GM21367 (cell line): ENCODE measurements around the gene SH2D3A.

ENCODE experiments used
- ATAC-seq: cut with Tn5 transposase; IDR thresholded peaks from one replicate; pipeline ENCODE4 v1.9.1; 2021; ENCODE audit not compliant: unreplicated experiment

The SH2D3A gene

GRCh38 chr19:6738787-6739389 is 28.3 kb downstream of the SH2D3A start:
- no peak for ATAC-seq

DNA sequence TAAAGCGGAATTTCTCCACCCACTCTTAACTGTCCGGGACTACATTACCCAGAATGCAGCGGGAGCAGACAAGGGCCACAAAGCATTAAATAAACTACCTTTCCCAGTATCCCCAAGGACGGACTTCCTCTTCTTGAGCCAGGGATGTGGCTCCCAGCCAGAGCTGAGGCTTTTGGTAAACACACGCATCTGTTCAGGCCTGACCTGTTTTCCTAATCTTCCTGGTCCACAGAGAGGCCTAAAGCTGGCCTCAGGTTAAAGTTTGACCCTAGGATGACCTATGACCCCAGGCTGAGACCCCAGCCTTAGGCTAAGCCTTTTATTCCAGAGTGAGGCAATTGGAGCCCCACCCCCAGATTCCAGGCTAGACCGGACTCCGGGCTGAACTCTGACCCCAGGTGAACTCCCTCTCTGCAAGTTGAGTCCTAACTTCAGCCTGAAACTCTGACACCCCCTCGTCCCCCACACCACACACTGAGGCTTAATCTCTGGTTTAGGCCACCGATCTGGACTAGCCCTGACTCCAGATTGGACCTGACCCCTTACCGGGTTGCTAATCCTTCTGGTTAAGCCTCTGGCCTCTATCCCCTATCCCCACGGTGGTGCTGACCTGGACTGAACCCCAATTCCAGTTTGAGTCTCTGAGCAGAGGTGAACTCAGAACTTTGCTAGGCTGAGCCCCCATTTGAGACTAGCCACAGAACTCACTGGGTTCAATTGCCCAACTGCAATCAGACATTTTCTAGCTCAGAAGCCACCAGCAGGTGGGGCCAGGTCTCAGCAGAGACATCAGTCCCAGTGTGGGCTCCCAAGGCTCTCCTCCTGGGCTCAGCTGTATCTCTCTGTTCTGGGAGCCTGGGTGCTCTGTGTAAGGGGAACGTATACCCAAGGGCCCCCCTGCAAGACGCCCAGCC is 29.1 kb downstream of the SH2D3A start:
- peak; percentile 3 for ATAC-seq

GRCh38 chr19:6737284-6737872 is 29.9 kb downstream of the SH2D3A start, which contains the start of gene GPR108:
Gene GPR108 (minus strand): TSS chr19:6737580. CDS start chr19:6737576, 4 bp downstream.
- ATAC-seq = peak; percentile 52

- no peak for ATAC-seq
Measured at GRCh38 chr19:6736917-6737283, 30.3 kb downstream of the SH2D3A start.

GRCh38 chr19:6736169-6736916 is 30.9 kb downstream of the SH2D3A start:
- no peak for ATAC-seq

- ATAC-seq = no peak
Measured at GRCh38 chr19:6735181-6735911, 31.9 kb downstream of the SH2D3A start.

GRCh38 chr19:6734096-6734696 is 33.0 kb downstream of the SH2D3A start:
- no peak for ATAC-seq

DNA sequence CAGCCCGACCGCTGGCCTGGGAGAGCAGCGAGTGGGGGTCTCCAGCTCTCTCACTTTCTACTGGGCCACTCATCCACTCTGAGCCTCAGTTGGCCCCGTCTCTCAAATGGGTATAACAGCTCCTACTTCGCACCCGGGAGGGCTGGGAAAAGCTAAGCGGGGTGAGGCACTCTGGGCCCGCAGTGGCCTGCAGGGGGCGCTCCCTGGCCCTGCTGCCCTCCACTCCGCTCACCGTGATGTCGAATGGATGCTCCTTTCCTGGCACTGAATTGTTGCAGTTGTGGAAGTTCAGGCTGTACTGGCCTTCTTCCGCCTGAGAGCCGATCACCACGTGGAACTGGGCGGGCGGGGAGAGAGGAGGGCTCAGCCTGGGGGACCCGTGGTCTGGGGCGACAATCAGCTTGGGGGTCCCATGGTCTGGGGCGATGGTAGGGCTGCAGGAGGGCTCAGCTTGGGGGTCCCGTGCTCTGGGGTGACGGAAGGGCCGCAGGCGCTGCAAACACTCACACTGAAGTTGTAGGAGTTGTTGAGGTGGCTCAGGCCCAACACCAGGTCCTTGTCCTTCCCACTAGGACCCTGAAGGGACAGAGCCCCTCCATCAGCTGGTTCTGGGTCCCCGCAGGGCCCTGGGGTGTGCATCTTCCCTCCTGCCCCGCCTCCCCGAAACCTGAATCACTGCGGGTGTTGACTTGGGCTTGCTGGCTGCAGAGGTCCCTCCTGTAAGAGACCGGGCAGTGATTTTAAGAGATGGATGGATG is 33.7 kb downstream of the SH2D3A start:
- ATAC-seq = no peak

- no peak for ATAC-seq
Measured at GRCh38 chr19:6732803-6733337, 34.4 kb downstream of the SH2D3A start.

DNA sequence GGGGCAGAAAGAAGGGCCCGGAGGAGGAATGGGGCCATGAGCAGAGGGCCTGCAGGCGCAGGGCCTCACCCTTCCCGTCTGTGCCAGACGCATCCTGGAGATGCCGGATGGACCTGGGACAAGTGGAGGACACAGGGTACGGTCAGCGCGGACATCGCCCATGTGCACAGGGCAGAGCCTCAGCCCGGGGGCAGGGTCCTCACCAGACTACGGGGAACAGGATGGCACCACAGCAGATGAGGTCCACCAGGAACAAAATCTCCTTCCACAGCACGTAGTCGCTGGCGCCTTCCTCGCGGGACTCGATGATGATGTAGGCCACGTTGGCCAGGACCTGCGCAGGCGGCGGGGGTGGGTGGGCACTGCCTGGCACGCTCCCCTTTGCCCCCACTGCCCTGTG is 35.4 kb downstream of the SH2D3A start:
- no peak for ATAC-seq

GRCh38 chr19:6730941-6731670 is 36.1 kb downstream of the SH2D3A start:
- ATAC-seq = no peak

DNA sequence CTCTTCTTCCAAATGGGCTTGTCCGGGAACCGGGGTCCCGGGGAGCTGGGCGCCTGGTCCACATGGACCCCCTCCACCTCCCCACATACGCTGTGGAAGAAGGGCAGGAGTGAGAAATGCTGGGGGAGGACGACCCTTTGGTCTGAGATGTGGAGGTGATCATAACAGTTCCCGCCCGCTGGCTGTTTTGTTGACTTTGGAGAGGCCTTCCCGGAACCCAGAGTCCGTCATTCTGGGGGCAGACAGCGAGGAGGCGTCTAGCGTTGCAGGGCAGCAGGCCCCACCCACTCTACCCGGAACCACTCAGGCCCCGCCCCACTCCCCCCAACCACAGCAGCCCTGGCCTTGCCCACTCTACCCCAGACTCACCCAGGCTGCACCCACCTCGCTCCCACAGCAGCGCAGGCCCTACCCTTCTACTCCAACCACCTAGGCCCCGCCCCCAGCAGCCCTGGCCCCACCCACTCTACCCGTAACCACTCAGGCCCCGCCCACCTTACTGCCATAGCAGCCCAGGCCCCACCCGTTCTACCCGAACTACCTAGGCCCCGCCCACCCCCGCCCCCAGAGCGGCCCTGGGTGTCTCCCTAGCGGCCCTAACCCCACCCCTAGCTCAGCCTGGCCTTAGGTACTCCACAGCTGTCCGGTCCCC is 37.0 kb downstream of the SH2D3A start:
- ATAC-seq = no peak

- no peak for ATAC-seq
Measured at GRCh38 chr19:6729573-6730152, 37.6 kb downstream of the SH2D3A start.

DNA sequence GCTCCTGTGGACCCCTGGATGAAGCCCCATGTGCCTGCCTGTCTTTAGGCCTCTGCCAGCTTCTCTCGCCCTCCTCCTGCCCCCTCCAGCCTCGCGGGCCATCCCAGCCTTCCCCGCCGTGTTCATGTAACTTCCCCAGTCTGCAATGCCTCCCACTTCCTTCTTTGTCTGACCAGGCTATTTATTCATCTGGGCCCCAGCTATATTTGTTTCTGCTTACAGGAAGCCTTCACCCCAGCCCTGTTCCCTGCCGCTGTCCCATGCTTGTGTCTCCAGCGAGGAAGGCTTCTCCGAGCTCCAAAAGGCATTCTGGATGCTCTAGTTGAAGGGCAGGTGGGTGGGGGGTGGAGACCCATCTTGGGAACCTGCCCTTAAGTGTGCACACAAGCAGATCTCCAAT is 38.9 kb downstream of the SH2D3A start:
- ATAC-seq = no peak

- no peak for ATAC-seq
Measured at GRCh38 chr19:6725513-6726231, 41.6 kb downstream of the SH2D3A start.

GRCh38 chr19:6724631-6725492 is 42.4 kb downstream of the SH2D3A start:
- ATAC-seq = no peak
